Measurements from ENCODE around the gene PDHX. TPM values are rescaled to one million over a fixed set of nuclear protein-coding genes. Genes with fewer than 3 reads are reported as not detected.

PDHX gene
- total RNA-seq, 1 experiment from 2014 or later, result 43.4 TPM

DNA sequence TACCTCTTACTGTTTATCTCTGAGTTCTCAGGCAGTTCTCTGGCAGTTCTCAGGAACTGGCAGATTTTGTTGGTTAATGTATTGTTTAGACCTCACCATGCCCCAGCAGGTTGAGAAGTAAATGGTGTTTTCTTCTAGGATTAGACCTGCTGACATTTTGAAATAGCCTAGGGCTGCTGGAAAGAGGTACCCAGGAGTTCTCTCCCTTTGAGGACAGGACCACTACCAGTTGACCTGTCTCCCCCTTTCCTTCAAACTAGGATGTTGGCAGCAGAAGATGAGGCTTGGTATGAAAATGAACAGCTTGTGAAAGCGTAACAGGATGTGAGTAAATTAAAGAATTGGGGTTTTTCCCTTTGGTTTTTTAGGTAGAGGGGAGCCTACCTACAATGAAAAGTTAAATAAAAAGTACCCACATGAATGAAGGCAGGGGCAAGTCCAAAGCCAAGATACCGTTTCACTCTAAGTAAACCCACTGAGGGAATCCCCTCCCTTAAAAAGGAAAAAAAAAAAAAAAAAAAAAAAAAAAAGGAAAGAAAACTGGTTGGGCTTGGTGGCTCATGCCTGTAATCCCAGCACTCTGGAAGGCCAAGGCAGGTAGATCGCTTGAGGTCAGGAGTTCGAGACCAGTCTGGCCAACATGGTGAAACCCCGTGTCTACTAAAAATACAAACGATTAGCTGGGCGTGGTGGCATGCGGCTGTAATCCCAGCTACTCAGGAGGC, 96.2 kb downstream of the PDHX start:
- H3K27ac Mint-ChIP-seq, result no peak overlapping the region
- POLR2A ChIA-PET, result no interaction called here
- peaks cover 23% of the 10 kb centered on the region for H3K4me1 Mint-ChIP-seq
- TF ChIP-seq, protein P1, sequence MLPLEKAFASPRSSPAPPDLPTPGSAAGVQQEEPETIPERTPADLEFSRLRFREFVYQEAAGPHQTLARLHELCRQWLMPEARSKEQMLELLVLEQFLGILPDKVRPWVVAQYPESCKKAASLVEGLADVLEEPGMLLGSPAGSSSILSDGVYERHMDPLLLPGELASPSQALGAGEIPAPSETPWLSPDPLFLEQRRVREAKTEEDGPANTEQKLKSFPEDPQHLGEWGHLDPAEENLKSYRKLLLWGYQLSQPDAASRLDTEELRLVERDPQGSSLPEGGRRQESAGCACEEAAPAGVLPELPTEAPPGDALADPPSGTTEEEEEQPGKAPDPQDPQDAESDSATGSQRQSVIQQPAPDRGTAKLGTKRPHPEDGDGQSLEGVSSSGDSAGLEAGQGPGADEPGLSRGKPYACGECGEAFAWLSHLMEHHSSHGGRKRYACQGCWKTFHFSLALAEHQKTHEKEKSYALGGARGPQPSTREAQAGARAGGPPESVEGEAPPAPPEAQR (CRISPR knock-in tag; IDR thresholded peaks at IDR 0.05), result no peak
- no peaks in the 10 kb centered on the region for H3K9me3 Mint-ChIP-seq
- no peak overlapping the region for H3K4me3 Mint-ChIP-seq
- ATAC-seq (no peak), DNase-seq (ENCODE audit: low spot score) (no peak)
- CTCF ChIA-PET, result interaction anchor here (0.7 kb wide), 1 partner anchor 319 kb away, joined by 5 read pairs; no protein-coding TSS in a partner anchor
- no peaks in the 10 kb centered on the region for H3K36me3 Mint-ChIP-seq
- H3K27me3 Mint-ChIP-seq (ENCODE audit: low read depth), result no peaks in the 10 kb centered on the region

- no peaks in the 10 kb centered on the region for H3K27me3 Mint-ChIP-seq (ENCODE audit: low read depth)
- H3K4me3 Mint-ChIP-seq, result no peak overlapping the region
- CTCF ChIA-PET, result interaction anchor here (0.7 kb wide), 1 partner anchor 318 kb away, joined by 5 read pairs; no protein-coding TSS in a partner anchor
- no peaks in the 10 kb centered on the region for H3K36me3 Mint-ChIP-seq
- ATAC-seq (no peak), DNase-seq (ENCODE audit: low spot score) (no peak)
- H3K4me1 Mint-ChIP-seq, result peaks cover 29% of the 10 kb centered on the region
- TF ChIP-seq TEAD1 (CRISPR knock-in tag; IDR thresholded peaks at IDR 0.05) (no peak), NR2C2 (CRISPR knock-in tag; IDR thresholded peaks at IDR 0.05) (no peak), ETV6 (CRISPR knock-in tag; IDR thresholded peaks at IDR 0.05) (no peak)
- TF ChIP-seq, protein P2, sequence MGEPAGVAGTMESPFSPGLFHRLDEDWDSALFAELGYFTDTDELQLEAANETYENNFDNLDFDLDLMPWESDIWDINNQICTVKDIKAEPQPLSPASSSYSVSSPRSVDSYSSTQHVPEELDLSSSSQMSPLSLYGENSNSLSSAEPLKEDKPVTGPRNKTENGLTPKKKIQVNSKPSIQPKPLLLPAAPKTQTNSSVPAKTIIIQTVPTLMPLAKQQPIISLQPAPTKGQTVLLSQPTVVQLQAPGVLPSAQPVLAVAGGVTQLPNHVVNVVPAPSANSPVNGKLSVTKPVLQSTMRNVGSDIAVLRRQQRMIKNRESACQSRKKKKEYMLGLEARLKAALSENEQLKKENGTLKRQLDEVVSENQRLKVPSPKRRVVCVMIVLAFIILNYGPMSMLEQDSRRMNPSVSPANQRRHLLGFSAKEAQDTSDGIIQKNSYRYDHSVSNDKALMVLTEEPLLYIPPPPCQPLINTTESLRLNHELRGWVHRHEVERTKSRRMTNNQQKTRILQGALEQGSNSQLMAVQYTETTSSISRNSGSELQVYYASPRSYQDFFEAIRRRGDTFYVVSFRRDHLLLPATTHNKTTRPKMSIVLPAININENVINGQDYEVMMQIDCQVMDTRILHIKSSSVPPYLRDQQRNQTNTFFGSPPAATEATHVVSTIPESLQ (CRISPR knock-in tag; IDR thresholded peaks at IDR 0.05), result no peak
- TF ChIP-seq, protein P3, sequence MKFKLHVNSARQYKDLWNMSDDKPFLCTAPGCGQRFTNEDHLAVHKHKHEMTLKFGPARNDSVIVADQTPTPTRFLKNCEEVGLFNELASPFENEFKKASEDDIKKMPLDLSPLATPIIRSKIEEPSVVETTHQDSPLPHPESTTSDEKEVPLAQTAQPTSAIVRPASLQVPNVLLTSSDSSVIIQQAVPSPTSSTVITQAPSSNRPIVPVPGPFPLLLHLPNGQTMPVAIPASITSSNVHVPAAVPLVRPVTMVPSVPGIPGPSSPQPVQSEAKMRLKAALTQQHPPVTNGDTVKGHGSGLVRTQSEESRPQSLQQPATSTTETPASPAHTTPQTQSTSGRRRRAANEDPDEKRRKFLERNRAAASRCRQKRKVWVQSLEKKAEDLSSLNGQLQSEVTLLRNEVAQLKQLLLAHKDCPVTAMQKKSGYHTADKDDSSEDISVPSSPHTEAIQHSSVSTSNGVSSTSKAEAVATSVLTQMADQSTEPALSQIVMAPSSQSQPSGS (CRISPR knock-in tag; IDR thresholded peaks at IDR 0.05; ENCODE audit: borderline replicate concordance, low read depth), result no peak
- POLR2A ChIA-PET, result no interaction called here
- H3K27ac Mint-ChIP-seq, result no peak overlapping the region
- H3K9me3 Mint-ChIP-seq, result no peaks in the 10 kb centered on the region
These were observed 97.3 kb downstream of the PDHX start for GRCh38 chr11:35013514-35014233.

DNA sequence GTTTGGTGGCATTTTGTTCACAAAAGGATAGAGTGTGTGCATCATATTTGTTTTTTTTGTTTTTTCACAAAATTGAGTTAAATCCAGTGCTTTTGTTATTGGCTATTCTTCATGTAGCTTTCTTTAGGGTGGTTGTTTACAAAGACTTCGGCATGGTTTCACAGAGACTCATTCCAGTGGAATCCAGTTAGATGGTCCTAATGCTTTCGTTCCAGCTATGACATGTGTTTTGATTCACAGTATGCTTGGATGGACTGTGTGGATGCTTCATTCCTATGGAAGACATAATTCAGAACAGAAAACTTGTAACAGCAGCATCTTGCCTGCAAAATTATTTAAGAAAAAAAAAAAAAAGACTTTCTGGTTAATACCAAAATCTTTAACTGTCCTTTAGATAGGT, 97.9 kb downstream of the PDHX start:
- Mint-ChIP-seq H3K27me3 (ENCODE audit: low read depth) (no peaks in the 10 kb centered on the region), H3K27ac (no peak overlapping the region), H3K4me1 (peaks cover 25% of the 10 kb centered on the region), H3K36me3 (no peaks in the 10 kb centered on the region), H3K4me3 (no peak overlapping the region), H3K9me3 (no peaks in the 10 kb centered on the region)
- ChIA-PET CTCF (no interaction called here), POLR2A (no interaction called here)
- ATAC-seq (no peak), DNase-seq (ENCODE audit: low spot score) (no peak)
- no peak for TF ChIP-seq TEAD4 (CRISPR knock-in tag; IDR thresholded peaks at IDR 0.05)
- no peak for TF ChIP-seq AFF4 (CRISPR knock-in tag; IDR thresholded peaks at IDR 0.05; ENCODE audit: borderline replicate concordance)
- TF ChIP-seq, protein P2 (CRISPR knock-in tag; IDR thresholded peaks at IDR 0.05), result no peak
- TF ChIP-seq, protein P4, sequence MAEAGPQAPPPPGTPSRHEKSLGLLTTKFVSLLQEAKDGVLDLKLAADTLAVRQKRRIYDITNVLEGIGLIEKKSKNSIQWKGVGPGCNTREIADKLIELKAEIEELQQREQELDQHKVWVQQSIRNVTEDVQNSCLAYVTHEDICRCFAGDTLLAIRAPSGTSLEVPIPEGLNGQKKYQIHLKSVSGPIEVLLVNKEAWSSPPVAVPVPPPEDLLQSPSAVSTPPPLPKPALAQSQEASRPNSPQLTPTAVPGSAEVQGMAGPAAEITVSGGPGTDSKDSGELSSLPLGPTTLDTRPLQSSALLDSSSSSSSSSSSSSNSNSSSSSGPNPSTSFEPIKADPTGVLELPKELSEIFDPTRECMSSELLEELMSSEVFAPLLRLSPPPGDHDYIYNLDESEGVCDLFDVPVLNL (CRISPR knock-in tag; IDR thresholded peaks at IDR 0.05; ENCODE audit: borderline replicate concordance, low read depth), result no peak
- no peak for TF ChIP-seq NR2C2 (CRISPR knock-in tag; IDR thresholded peaks at IDR 0.05)
- TF ChIP-seq GTF2I (CRISPR knock-in tag; conservative IDR thresholded peaks at IDR 0.05), result no peak
- TF ChIP-seq KAT7 (CRISPR knock-in tag; IDR thresholded peaks at IDR 0.05; ENCODE audit: borderline replicate concordance), result no peak
- TF ChIP-seq ATF3 (CRISPR knock-in tag; conservative IDR thresholded peaks at IDR 0.05), result no peak
